HepG2 (cell line): ENCODE data around the gene RPL31. TPM values are rescaled to one million over a fixed set of nuclear protein-coding genes. Genes with fewer than 3 reads are reported as not detected.

Experiments
- ATF4 ChIP-seq, 2 experiments: fragments of 450-650 bp in 1 of 2; sonication (generic) in 1 of 2; formaldehyde crosslinking; IDR thresholded peaks; 2 replicates each; pipeline versions ENCODE4 v1.5.0 to v1.8.0; 2020 to 2022; ENCODE audit warnings: mild to moderate bottlenecking in 1 of 2, missing genetic modification reagents in 1 of 2
- ATF5 ChIP-seq: sonication (generic); formaldehyde crosslinking; IDR thresholded peaks from 2 replicates; pipeline ENCODE4 v1.4.0; 2020; ENCODE audit warnings: mild to moderate bottlenecking, low read depth, missing genetic modification reagents
- ELF3 ChIP-seq: IDR thresholded peaks from 2 replicates; pipeline ENCODE4 v1.6.1; 2016; ENCODE audit warnings: missing genetic modification reagents, missing compliant biosample characterization
- ELK4 ChIP-seq: sonication (generic); formaldehyde crosslinking; IDR thresholded peaks from 2 replicates; pipeline ENCODE4 v1.9.0; 2021; ENCODE audit warnings: missing genetic modification reagents, borderline replicate concordance
- FOSL1 ChIP-seq: sonication (generic); formaldehyde crosslinking; IDR thresholded peaks from 2 replicates; pipeline ENCODE4 v1.9.0; 2021; ENCODE audit warnings: missing genetic modification reagents, borderline replicate concordance
- FOXK1 ChIP-seq: sonication (generic); formaldehyde crosslinking; IDR thresholded peaks from 2 replicates; pipeline ENCODE4 v1.4.0; 2020; ENCODE audit warnings: low read depth, missing genetic modification reagents, borderline replicate concordance
- HNRNPK ChIP-seq: fragments of 200-400 bp; formaldehyde crosslinking; IDR thresholded peaks from 2 replicates; pipeline ENCODE4 v1.6.1; 2018; ENCODE audit warnings: low read length, low read depth, moderate library complexity, mild to moderate bottlenecking; ENCODE audit not compliant: poor library complexity, severe bottlenecking
- JUND ChIP-seq: sonication (generic); formaldehyde crosslinking; IDR thresholded peaks from 2 replicates; pipeline ENCODE4 v1.8.0; 2022; ENCODE audit warnings: mild to moderate bottlenecking, missing genetic modification reagents
- LCORL ChIP-seq, 2 experiments: fragments of 450-650 bp in 1 of 2; sonication (generic) in 1 of 2; formaldehyde crosslinking in 1 of 2; IDR thresholded peaks; 2 replicates each; pipeline versions ENCODE4 v1.5.0 to v1.6.1; 2017 to 2020; ENCODE audit warnings: antibody characterized with exemption in 1 of 2, missing genetic modification reagents in 1 of 2
- MIXL1 ChIP-seq: IDR thresholded peaks from 2 replicates; pipeline ENCODE4 v1.6.1; 2016
- MTF2 ChIP-seq: sonication (generic); formaldehyde crosslinking; IDR thresholded peaks from 2 replicates; pipeline ENCODE4 v1.5.0; 2020; ENCODE audit warnings: missing genetic modification reagents, borderline replicate concordance
- NKX3-1 ChIP-seq: sonication (generic); formaldehyde crosslinking; IDR thresholded peaks from 2 replicates; pipeline ENCODE4 v1.5.0; 2020; ENCODE audit warnings: missing genetic modification reagents
- NPAS2 ChIP-seq: sonication (generic); formaldehyde crosslinking; IDR thresholded peaks from 2 replicates; pipeline ENCODE4 v1.8.0; 2022; ENCODE audit warnings: mild to moderate bottlenecking, missing genetic modification reagents, borderline replicate concordance
- PHB2 ChIP-seq: fragments of 450-650 bp; IDR thresholded peaks from 2 replicates; pipeline ENCODE4 v1.6.1; 2018; ENCODE audit not compliant: partially characterized antibody
- PPARG ChIP-seq: conservative IDR thresholded peaks from 2 replicates; pipeline ENCODE4 v1.6.1; 2016; ENCODE audit warnings: missing biosample characterization, missing genetic modification reagents
- PRDM4 ChIP-seq: sonication (generic); formaldehyde crosslinking; IDR thresholded peaks from 2 replicates; pipeline ENCODE4 v1.9.0; 2021; ENCODE audit warnings: missing genetic modification reagents, borderline replicate concordance
- SIX1 ChIP-seq: sonication (generic); formaldehyde crosslinking; IDR thresholded peaks from 2 replicates; pipeline ENCODE4 v1.4.0; 2020; ENCODE audit warnings: missing genetic modification reagents, borderline replicate concordance
- SKI ChIP-seq: fragments of 450-650 bp; IDR thresholded peaks from one replicate; pipeline ENCODE4 v1.6.1; 2018; ENCODE audit warnings: mild to moderate bottlenecking; ENCODE audit not compliant: partially characterized antibody
- TBL1XR1 ChIP-seq: fragments of 150-350 bp; IDR thresholded peaks from 2 replicates; pipeline ENCODE4 v1.6.1; 2014; ENCODE audit warnings: borderline replicate concordance, low read length; ENCODE audit not compliant: partially characterized antibody
- TBX3 ChIP-seq: fragments of 450-650 bp; IDR thresholded peaks from 2 replicates; pipeline ENCODE4 v1.6.1; 2017; ENCODE audit warnings: antibody characterized with exemption, mild to moderate bottlenecking, inconsistent platforms, borderline replicate concordance
- TCF7L2 ChIP-seq: IDR thresholded peaks from 2 replicates; pipeline ENCODE4 v1.6.1; 2011; ENCODE audit warnings: mild to moderate bottlenecking, low read depth, low read length, moderate library complexity
- XBP1 ChIP-seq: sonication (generic); formaldehyde crosslinking; IDR thresholded peaks from 2 replicates; pipeline ENCODE4 v1.5.0; 2020; ENCODE audit warnings: missing genetic modification reagents
- ZIK1 ChIP-seq: sonication (generic); formaldehyde crosslinking; IDR thresholded peaks from 2 replicates; pipeline ENCODE4 v1.5.0; 2020; ENCODE audit warnings: mild to moderate bottlenecking, low read depth, missing genetic modification reagents, borderline replicate concordance
- ZMYM4 ChIP-seq: sonication (generic); formaldehyde crosslinking; IDR thresholded peaks from 2 replicates; pipeline ENCODE4 v1.8.1; 2023; ENCODE audit warnings: mild to moderate bottlenecking, missing genetic modification reagents
- ZNF629 ChIP-seq: sonication (generic); formaldehyde crosslinking; conservative IDR thresholded peaks from 2 replicates; pipeline ENCODE4 v1.5.0; 2020; ENCODE audit warnings: missing genetic modification reagents
- ZNF777 ChIP-seq: sonication (generic); formaldehyde crosslinking; IDR thresholded peaks from 2 replicates; pipeline ENCODE4 v1.4.0; 2020; ENCODE audit warnings: missing genetic modification reagents
- ZSCAN12 ChIP-seq: sonication (generic); formaldehyde crosslinking; IDR thresholded peaks from 2 replicates; pipeline ENCODE4 v1.9.0; 2021; ENCODE audit warnings: mild to moderate bottlenecking, missing genetic modification reagents
- polyA plus RNA-seq, 8 experiments: library from polyadenylated mRNA; depleted of rRNA in 3 of 8; stranded (reverse) in 7 of 8; unstranded in 1 of 8; fragments of >200 nt; fragmentation: Illumina TruSeq in 4 of 8; extraction: Trizol in 4 of 8; gene quantifications; 2 replicates each; pipeline versions ENCODE4 v1.2.1 to v1.2.3, GENCODE V29; 2011 to 2016; ENCODE audit warnings: low read depth in 4 of 8, missing spikeins in 1 of 8, mixed read lengths in 1 of 8; ENCODE audit not compliant: insufficient read depth in 1 of 8
- total RNA-seq, 5 experiments: library from RNA; depleted of rRNA; stranded (reverse); fragments of >200 nt; fragmentation: Illumina TruSeq; extraction: Trizol; gene quantifications; 2 replicates each; pipeline ENCODE4 v1.2.3, GENCODE V29; 2016; ENCODE audit warnings: low read depth in 1 of 5

Gene RPL31
- total and polyA plus RNA-seq, 2 of the 13 experiments (the other 11 are each of a cell fraction or from before 2014, with no cell fraction given) = 3,331 to 3,582 TPM

- TF ChIP-seq ZNF777 (CRISPR knock-in tag) = no peak
- TF ChIP-seq HNRNPK = no peak
- TF ChIP-seq ZMYM4 (CRISPR knock-in tag) = peak; percentile 43; the same call in 1 of the 2 replicates
- peak; percentile 34; the same call in 1 of the 2 replicates for TF ChIP-seq LCORL (IDR thresholded peaks at IDR 0.05)
- TF ChIP-seq LCORL (CRISPR knock-in tag; IDR thresholded peaks at IDR 0.05) = no peak
- TF ChIP-seq MTF2 = no peak
- TF ChIP-seq ELK4 (CRISPR knock-in tag) = no peak
- no peak for TF ChIP-seq JUND (CRISPR knock-in tag)
- no peak for TF ChIP-seq ATF5 (CRISPR knock-in tag)
- peak; percentile 33; the same call in 1 of the 2 replicates for TF ChIP-seq FOXK1 (CRISPR knock-in tag)
- TF ChIP-seq NPAS2 (CRISPR knock-in tag) = no peak
- TF ChIP-seq ZNF629 (CRISPR knock-in tag) = no peak
- TF ChIP-seq ZSCAN12 (CRISPR knock-in tag) = no peak
- TF ChIP-seq ELF3 (CRISPR knock-in tag) = peak; percentile 50; the same call in 1 of the 2 replicates
- TF ChIP-seq ATF4 (CRISPR knock-in tag; IDR thresholded peaks at IDR 0.05) = no peak
- TF ChIP-seq FOSL1 (CRISPR knock-in tag) = no peak
- no peak for TF ChIP-seq XBP1 (CRISPR knock-in tag)
- TF ChIP-seq PPARG (CRISPR knock-in tag) = no peak
- TF ChIP-seq SKI = no peak
- TF ChIP-seq TBX3 = no peak
- TF ChIP-seq PRDM4 (CRISPR knock-in tag) = no peak
- TF ChIP-seq PHB2 = no peak
- no peak for TF ChIP-seq TCF7L2
- TF ChIP-seq MIXL1 (CRISPR knock-in tag) = no peak
- no peak for TF ChIP-seq SIX1 (CRISPR knock-in tag)
- no peak for TF ChIP-seq ZIK1 (CRISPR knock-in tag)
- no peak for TF ChIP-seq NKX3-1 (CRISPR knock-in tag)
- TF ChIP-seq TBL1XR1 = no peak
These were observed 17.2 kb upstream of the RPL31 start (continued) for GRCh38 chr2:100984892-100985307.
